GM12865 (cell line): ENCODE measurements around the gene HSPA1A.
"Not testable (repeated sequence)": the region's sequence is repeated elsewhere in the genome, so short reads cannot be mapped to it uniquely, and the experiment has no call there.

ENCODE experiments used
- DNase-seq: peaks from one replicate; pipeline ENCODE4 v3.0.0; 2010; ENCODE audit warnings: low read depth
- H3K4me3 ChIP-seq: 2 replicates; pipeline ENCODE4 v1.5.1; 2011; ENCODE audit warnings: mild to moderate bottlenecking, low read depth, low read length, control low read depth
- TF ChIP-seq, protein P1 (sequence below): IDR thresholded peaks from 2 replicates; pipeline ENCODE4 v1.5.1; 2011; ENCODE audit warnings: low read length, control low read depth, low read depth, inconsistent platforms; ENCODE audit not compliant: insufficient read depth; ENCODE audit errors: missing control alignments

The HSPA1A gene

DNA sequence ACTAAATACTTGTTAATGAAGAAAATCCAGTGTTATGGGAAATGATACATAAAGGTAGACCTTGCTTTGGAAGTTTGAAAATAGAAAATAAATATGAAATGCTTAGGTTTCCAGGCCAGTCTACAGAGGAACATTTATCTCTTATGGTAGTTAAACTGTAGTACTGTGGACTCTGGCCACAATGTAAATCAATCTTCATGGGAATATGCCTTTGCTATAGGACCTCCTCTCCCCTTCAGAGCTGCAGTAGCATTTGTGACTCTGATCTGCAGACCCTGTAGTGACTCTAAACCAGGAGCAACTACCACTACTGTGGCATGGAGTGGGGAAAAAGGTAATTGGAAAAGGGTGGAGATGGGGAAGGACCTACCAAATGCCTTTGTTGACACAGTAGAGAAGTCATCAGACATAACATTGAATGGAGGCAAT lies 4.5 kb downstream of the HSPA1A start:
- DNase-seq = no peak
- TF ChIP-seq, protein P1, sequence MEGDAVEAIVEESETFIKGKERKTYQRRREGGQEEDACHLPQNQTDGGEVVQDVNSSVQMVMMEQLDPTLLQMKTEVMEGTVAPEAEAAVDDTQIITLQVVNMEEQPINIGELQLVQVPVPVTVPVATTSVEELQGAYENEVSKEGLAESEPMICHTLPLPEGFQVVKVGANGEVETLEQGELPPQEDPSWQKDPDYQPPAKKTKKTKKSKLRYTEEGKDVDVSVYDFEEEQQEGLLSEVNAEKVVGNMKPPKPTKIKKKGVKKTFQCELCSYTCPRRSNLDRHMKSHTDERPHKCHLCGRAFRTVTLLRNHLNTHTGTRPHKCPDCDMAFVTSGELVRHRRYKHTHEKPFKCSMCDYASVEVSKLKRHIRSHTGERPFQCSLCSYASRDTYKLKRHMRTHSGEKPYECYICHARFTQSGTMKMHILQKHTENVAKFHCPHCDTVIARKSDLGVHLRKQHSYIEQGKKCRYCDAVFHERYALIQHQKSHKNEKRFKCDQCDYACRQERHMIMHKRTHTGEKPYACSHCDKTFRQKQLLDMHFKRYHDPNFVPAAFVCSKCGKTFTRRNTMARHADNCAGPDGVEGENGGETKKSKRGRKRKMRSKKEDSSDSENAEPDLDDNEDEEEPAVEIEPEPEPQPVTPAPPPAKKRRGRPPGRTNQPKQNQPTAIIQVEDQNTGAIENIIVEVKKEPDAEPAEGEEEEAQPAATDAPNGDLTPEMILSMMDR = no peak
- H3K4me3 ChIP-seq = no peak overlapping the region

DNA sequence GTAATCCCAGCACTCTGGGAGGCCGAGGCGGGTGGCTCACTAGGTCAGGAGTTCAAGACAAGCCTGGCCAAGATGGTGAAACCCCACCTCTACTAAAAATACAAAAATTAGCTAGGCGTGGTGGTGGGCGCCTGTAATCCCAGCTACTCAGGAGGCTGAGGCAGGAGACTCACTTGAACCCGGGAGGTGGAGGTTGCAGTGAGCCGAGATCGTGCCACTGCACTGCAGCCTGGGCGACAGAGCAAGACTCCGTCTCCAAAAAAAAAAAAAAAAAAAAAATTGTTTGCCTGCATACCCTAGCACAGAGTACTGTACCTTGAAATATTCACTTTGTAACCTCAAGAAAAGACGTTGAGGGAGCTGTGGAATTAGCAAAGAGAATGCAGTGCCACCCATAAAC lies 5.1 kb downstream of the HSPA1A start:
- H3K4me3 ChIP-seq = not testable (repeated sequence)

DNA sequence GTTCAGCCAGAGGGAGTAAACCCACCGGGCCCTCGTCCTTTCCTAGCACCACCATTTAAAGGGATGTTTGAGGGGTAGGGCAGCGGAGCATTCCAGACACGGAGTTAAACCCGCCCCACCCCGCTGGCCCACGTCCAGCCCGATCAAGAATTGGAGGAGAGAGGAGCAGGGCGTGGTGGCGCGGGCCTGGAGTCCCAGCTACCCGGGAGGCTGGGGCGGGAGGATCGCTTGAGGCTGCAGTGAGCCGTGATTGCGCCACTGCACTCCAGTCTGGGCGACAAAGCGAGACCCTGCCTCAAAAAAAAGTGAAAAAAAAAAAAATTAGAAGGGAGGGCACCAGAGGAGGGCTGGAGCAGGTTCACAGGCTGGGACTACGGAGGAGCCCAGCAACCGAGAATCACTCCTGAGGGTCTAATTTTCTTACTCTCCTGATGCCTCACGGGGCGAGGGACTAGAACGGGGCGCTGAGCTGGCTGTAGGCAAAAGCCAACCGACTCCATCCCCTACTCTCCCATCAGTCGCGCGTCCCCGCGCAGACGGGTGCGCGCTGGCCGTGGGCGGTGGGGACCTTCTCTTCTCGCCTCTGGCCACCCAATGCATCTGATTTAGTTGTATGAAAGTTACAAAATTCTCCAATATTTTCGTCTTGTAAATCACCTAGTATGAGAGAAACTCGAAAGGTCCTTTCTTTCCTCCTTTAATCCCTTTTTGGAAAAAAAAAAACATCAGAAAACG lies 6.1 kb downstream of the HSPA1A start:
- TF ChIP-seq, protein P1 = no peak
- H3K4me3 ChIP-seq = peak overlapping the region; percentile 91
- DNase-seq = peak; percentile 69

More for the DNA sequence above, 5.1 kb downstream of the HSPA1A start:
- DNase-seq = not testable (repeated sequence)

DNA sequence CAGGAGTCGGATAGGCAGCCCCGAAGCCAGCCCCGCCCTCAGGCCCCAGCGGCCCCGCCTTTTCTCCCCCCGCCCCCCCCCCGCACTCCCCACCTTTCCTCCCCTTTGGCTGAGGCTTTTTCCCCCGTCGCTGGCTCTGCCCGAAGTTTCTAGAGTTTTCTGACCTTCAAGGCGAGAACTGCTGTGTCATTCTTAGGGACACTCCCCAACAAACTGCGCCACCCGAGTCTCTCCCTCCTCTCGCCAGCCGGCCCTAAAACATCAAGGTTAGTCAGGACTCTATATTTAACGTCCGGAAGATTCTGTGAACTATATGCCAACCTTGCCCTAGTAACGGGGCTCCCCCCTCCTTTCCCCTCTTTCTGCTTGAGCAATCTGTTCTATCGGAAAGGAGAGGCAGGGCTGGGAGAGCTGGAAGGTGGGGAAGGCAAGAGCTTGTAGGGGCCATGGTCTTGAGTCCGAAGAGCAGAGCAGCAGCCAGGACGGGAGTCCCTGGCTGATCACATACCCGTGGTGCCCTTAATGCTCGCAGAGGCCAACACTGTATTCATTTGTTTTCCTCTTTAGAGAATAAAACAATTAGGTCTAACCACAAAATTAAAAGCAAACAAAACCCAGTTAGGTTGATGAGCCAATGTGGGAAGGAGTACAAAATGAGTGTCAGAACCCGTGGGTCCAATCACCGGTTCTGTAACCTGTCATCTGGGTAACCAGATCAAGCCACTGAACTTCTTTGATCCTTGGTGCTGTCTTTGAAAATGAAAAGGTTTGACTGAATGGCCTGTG lies 6.9 kb downstream of the HSPA1A start:
- TF ChIP-seq, protein P1 = no peak
- DNase-seq = peak; percentile 73
- peak overlapping the region; percentile 91 for H3K4me3 ChIP-seq

GRCh38 chr6:31823592-31824196 lies 8.4 kb downstream of the HSPA1A start:
- DNase-seq, H3K4me3 ChIP-seq: not testable (repeated sequence)

DNA sequence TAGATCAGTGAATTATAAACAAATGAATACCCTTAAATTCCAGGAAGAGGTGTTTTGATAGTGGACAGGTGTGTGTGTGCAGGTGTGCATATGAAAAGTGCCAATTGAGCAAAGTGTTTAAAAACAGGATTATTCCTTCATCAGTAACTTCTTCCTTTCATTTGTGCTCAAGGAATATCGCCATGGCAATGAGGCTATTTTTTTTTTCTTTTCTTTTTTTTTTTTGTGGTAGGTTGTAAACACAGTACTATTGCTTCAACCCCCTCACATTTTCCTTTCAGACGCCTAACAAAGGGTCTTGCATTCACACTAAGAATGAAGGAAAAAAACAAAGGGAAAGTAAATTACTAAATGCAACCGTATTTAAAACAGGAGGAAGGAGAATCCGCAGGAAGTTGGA lies 10.2 kb downstream of the HSPA1A start:
- no peak overlapping the region for H3K4me3 ChIP-seq
- TF ChIP-seq, protein P1 = no peak
- no peak for DNase-seq

DNA sequence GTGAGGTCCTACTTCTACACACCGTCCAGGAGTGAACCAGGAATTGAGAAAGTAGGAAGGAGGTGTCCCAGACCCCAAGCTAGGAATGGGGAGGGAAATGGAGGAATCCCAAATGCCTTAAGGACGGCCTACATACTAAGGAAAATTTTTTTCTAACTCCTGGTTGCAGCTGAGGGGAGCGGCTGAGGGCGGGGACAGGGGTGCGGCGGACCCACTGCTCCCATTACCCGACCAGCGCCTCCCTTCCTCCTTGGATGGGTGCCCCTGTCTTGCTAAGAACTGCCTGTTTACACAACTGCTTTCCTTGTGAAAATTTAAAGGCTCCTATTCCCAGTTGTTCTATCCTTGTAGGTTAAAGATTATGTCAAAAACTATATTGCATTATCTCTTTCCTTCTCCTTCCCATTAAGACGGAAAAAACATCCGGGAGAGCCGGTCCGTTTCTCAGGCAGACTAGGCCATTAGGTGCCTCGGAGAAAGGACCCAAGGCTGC lies 11.5 kb downstream of the HSPA1A start:
- TF ChIP-seq, protein P1 = no peak
- peak overlapping the region; percentile 78 for H3K4me3 ChIP-seq
- DNase-seq = peak; percentile 84
